ENCODE results near the gene SMCO3.

DNA sequence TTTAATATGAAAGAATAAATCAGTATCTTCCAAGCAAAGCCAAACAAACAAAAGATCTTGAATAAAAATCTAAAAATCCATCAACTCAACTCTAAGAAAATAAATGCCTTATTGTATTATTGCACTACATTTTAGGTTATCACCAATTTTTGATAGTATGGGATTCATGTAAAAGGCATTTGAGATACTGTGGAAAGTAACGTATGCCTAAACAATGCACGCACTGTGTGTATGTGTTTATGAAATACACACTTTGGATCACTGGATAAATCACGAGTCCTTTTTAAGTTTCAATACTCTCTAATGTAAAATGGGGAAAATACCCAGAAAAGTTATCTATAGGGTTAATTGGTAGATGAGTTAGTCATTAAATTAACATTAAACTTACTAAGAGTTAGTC, 28.4 kb downstream of the SMCO3 start:
- TF ChIP-seq, protein P1, sequence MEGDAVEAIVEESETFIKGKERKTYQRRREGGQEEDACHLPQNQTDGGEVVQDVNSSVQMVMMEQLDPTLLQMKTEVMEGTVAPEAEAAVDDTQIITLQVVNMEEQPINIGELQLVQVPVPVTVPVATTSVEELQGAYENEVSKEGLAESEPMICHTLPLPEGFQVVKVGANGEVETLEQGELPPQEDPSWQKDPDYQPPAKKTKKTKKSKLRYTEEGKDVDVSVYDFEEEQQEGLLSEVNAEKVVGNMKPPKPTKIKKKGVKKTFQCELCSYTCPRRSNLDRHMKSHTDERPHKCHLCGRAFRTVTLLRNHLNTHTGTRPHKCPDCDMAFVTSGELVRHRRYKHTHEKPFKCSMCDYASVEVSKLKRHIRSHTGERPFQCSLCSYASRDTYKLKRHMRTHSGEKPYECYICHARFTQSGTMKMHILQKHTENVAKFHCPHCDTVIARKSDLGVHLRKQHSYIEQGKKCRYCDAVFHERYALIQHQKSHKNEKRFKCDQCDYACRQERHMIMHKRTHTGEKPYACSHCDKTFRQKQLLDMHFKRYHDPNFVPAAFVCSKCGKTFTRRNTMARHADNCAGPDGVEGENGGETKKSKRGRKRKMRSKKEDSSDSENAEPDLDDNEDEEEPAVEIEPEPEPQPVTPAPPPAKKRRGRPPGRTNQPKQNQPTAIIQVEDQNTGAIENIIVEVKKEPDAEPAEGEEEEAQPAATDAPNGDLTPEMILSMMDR (conservative IDR thresholded peaks at IDR 0.05; ENCODE audit: low read depth, low read length): no peak
- no peak for TF ChIP-seq EZH2 (IDR thresholded peaks at IDR 0.05; ENCODE audit: low read length, unreplicated experiment)
